GM19351 (cell line): ENCODE data around the gene SLC30A2.

Experiments
- ATAC-seq: cut with Tn5 transposase; IDR thresholded peaks from one replicate; pipeline ENCODE4 v1.9.1; 2021; ENCODE audit warnings: mild to moderate bottlenecking, moderate library complexity; ENCODE audit not compliant: unreplicated experiment

The SLC30A2 gene

GRCh38 chr1:26070296-26070962 lies 24.5 kb upstream of the SLC30A2 start:
- no peak for ATAC-seq

GRCh38 chr1:26069941-26070295 lies 24.0 kb upstream of the SLC30A2 start:
- no peak for ATAC-seq

GRCh38 chr1:26067432-26067911 lies 21.6 kb upstream of the SLC30A2 start, which contains the start of gene TRIM63:
TRIM63 (minus strand) TSS chr1:26067630; CDS start chr1:26067494, 136 bp downstream.
- ATAC-seq, result no peak

GRCh38 chr1:26066857-26067256 lies 20.9 kb upstream of the SLC30A2 start:
- no peak for ATAC-seq

GRCh38 chr1:26066160-26066559 lies 20.2 kb upstream of the SLC30A2 start:
- no peak for ATAC-seq

- ATAC-seq, result no peak
Observed at GRCh38 chr1:26064553-26064952, 18.6 kb upstream of the SLC30A2 start.

GRCh38 chr1:26060832-26061574 lies 15.1 kb upstream of the SLC30A2 start:
- ATAC-seq, result no peak

- ATAC-seq, result no peak
Observed at GRCh38 chr1:26059906-26060305, 14.0 kb upstream of the SLC30A2 start.

- ATAC-seq, result no peak
Observed at GRCh38 chr1:26058052-26058595, 12.2 kb upstream of the SLC30A2 start.

GRCh38 chr1:26057189-26057588 lies 11.3 kb upstream of the SLC30A2 start:
- no peak for ATAC-seq

GRCh38 chr1:26055041-26055440 lies 9.1 kb upstream of the SLC30A2 start:
- no peak for ATAC-seq

- ATAC-seq, result no peak
Observed at GRCh38 chr1:26053718-26054560, 8.0 kb upstream of the SLC30A2 start.

- ATAC-seq, result no peak
Observed at GRCh38 chr1:26050248-26050640, 4.3 kb upstream of the SLC30A2 start.

GRCh38 chr1:26049531-26050247 lies 3.8 kb upstream of the SLC30A2 start:
- ATAC-seq, result no peak

GRCh38 chr1:26047278-26047874 lies 1.5 kb upstream of the SLC30A2 start:
- no peak for ATAC-seq

- ATAC-seq, result no peak
Observed at GRCh38 chr1:26046246-26047095, 553 bp upstream of the SLC30A2 start.

GRCh38 chr1:26044971-26045721 lies 772 bp downstream of the SLC30A2 start:
- no peak for ATAC-seq

GRCh38 chr1:26044414-26044813 lies 1.5 kb downstream of the SLC30A2 start:
- no peak for ATAC-seq
